CD4-positive, CD25-positive, alpha-beta regulatory T cell (primary cell): ENCODE measurements around the gene WDR86. TPM values are rescaled to one million over a fixed set of nuclear protein-coding genes. Genes with fewer than 3 reads are reported as not detected.

ENCODE experiments used
- ATAC-seq, 2 donors: fragments of 150-1000 bp; cut with Tn5 transposase; one replicate each; pipeline ENCODE4 v1.10.0; 2021; ENCODE audit warnings: low read depth in 2 of 2, moderate number of reproducible peaks in 2 of 2, moderate library complexity in 1 of 2
- DNase-seq, 3 donors: peaks; one replicate each; pipeline versions ENCODE4 v3.0.0 to v3.0.0-alpha.2; 2012 to 2022; ENCODE audit warnings: mixed read lengths in 1 of 3
- H3K27ac ChIP-seq: one replicate; pipeline ENCODE4 v1.7.0; 2013; ENCODE audit warnings: mild to moderate bottlenecking, low read length; ENCODE audit not compliant: insufficient read depth, poor library complexity, severe bottlenecking
- H3K27me3 ChIP-seq: one replicate; pipeline ENCODE4 v1.7.0; 2013; ENCODE audit warnings: low read length; ENCODE audit not compliant: control insufficient read depth, insufficient read depth
- H3K36me3 ChIP-seq: one replicate; pipeline ENCODE4 v1.7.0; 2013; ENCODE audit warnings: mild to moderate bottlenecking, low read length, moderate library complexity; ENCODE audit not compliant: control insufficient read depth, insufficient read depth
- H3K4me1 ChIP-seq: 2 replicates; pipeline ENCODE4 v1.7.0; 2013; ENCODE audit warnings: mild to moderate bottlenecking, low read length; ENCODE audit not compliant: insufficient read depth, control insufficient read depth, poor library complexity, severe bottlenecking
- H3K4me3 ChIP-seq: one replicate; pipeline ENCODE4 v1.7.0; 2013; ENCODE audit warnings: low read depth, mild to moderate bottlenecking, low read length, moderate library complexity
- H3K9me3 ChIP-seq, 2 experiments: 1 replicate in 1 of 2; 2 replicates in 1 of 2; pipeline ENCODE4 v1.7.0; 2013; ENCODE audit warnings: low read length in 2 of 2, mild to moderate bottlenecking in 1 of 2, moderate library complexity in 1 of 2; ENCODE audit not compliant: control insufficient read depth in 2 of 2
- H3K27ac Mint-ChIP-seq, 3 donors: one replicate each; pipeline ENCODE4 v1.8.0; 2020 to 2022; ENCODE audit warnings: mild to moderate bottlenecking in 3 of 3, mixed read lengths in 3 of 3, moderate library complexity in 2 of 3
- H3K27me3 Mint-ChIP-seq: one replicate; pipeline ENCODE4 v1.8.0; 2022; ENCODE audit warnings: mild to moderate bottlenecking, mixed read lengths
- H3K36me3 Mint-ChIP-seq: one replicate; pipeline ENCODE4 v1.8.0; 2020; ENCODE audit warnings: mixed read lengths
- H3K4me1 Mint-ChIP-seq, 4 donors: one replicate each; pipeline ENCODE4 v1.8.0; 2020 to 2022; ENCODE audit warnings: mixed read lengths in 4 of 4, mild to moderate bottlenecking in 1 of 4
- H3K4me3 Mint-ChIP-seq, 4 donors: one replicate each; pipeline ENCODE4 v1.8.0; 2020 to 2022; ENCODE audit warnings: mild to moderate bottlenecking in 4 of 4, mixed read lengths in 4 of 4, moderate library complexity in 3 of 4
- H3K9me3 Mint-ChIP-seq, 7 donors: one replicate each; pipeline ENCODE4 v1.8.0; 2020 to 2022; ENCODE audit warnings: mixed read lengths in 7 of 7, mild to moderate bottlenecking in 3 of 7, moderate library complexity in 2 of 7
- polyA plus RNA-seq, 4 donors: library from polyadenylated mRNA; unstranded; fragments of 300-500 nt; fragmentation: Illumina TruSeq; gene quantifications; one replicate each; pipeline ENCODE4 v1.2.3, GENCODE V29; 2021
- total RNA-seq: library from RNA; stranded (reverse); gene quantifications from one replicate; pipeline ENCODE4 v1.2.3, GENCODE V29; 2022

Gene WDR86
- total and polyA plus RNA-seq, 5 donors from 2014 or later = 0.15 to 4.8 (median 0.51) TPM; not detected in 1

DNA sequence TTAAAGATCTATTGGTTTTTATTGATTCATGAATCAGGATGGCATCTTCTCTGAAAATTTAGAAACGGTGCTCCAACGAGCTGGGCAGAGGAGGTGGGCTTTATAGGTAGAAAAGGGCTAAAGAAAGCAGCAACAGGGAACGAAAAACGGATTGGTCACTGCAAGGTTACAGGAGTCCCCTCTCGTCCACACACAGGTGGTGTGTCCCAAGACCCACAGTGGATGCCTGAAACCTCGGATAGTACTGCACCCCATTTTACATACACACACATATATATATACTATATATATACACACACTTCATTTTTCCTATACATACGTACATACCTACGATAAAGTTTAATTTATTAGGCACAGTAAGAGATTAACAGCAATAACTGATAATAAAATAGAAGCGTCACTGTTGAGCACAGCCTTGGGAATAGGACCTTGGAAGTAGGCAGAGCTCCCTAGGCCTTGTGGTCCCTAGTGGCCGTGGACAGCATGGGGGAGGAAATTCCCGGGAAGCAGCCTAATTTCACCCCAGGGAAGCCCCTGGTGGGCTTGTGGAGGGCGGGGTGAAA lies 69.0 kb downstream of the WDR86 start:
- Histone ChIP-seq H3K9me3 (no peaks in the 10 kb centered on the region), H3K4me1 (peaks cover 27% of the 10 kb centered on the region), H3K36me3 (peaks cover 11% of the 10 kb centered on the region), H3K4me3 (no peak overlapping the region), H3K27me3 (no peaks in the 10 kb centered on the region), H3K27ac (peak overlapping the region; percentile 91)
- H3K27ac Mint-ChIP-seq = peak overlapping the region; percentile 57 to 74 (median 66)
- ATAC-seq (no peak), DNase-seq (no peak)
- peaks cover 0 to 8% (median 0%) of the 10 kb centered on the region in 7 donors for H3K9me3 Mint-ChIP-seq
- H3K4me3 Mint-ChIP-seq = peak overlapping the region; percentile 88 to 98 (median 92)
- H3K27me3 Mint-ChIP-seq = peaks cover 11% of the 10 kb centered on the region
- peaks cover 4% of the 10 kb centered on the region for H3K36me3 Mint-ChIP-seq
- H3K4me1 Mint-ChIP-seq = peaks cover 12 to 33% (median 27%) of the 10 kb centered on the region in 4 donors

DNA sequence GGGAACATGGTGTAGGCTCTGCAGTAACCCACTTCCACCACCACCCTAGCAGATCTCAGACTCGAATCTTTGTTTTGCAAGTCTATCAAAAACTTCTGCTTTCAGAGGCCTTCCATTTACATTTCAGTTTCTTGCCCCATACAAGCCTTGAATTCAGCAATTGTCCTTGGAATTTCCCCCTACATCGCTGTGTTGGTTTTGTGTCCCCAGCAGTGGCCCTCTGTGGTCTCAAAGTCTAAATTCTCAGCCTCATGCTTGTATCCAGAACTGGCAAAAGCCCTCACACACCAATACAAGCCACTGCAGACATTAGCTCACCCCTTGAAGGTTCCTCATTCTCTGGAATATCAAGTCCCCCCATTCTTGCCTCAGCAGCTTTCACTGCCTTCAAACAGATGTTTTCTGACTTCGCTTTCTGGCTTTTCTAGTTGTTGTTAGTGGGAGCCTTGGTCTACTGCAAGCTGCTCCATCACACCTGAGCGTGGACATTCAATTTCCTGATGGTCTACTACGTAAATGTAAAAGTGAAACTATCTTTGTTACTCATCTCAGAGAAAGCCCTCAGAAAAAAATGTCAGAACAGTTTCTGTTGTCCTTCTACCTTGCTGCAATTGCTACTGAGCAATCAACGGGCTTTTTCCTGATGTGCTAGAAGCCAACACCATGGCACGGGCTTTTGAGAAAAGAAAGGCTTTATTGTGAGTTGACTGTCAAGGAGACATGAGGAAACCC lies 70.0 kb downstream of the WDR86 start:
- Mint-ChIP-seq H3K27ac (peak overlapping the region; percentile 66 to 100 (median 94)), H3K4me3 (peak overlapping the region; percentile 88 to 98 (median 92)), H3K36me3 (no peaks in the 10 kb centered on the region), H3K4me1 (peaks cover 9 to 33% (median 24%) of the 10 kb centered on the region in 4 donors), H3K9me3 (peaks cover 0 to 8% (median 0%) of the 10 kb centered on the region in 7 donors), H3K27me3 (peaks cover 21% of the 10 kb centered on the region)
- ATAC-seq (peak; percentile 12 to 27), DNase-seq (peak in 2 of 3 donors; percentile 38 to 74)
- H3K27ac ChIP-seq = peak overlapping the region; percentile 53
- H3K9me3 ChIP-seq = no peaks in the 10 kb centered on the region
- H3K27me3 ChIP-seq = no peaks in the 10 kb centered on the region
- H3K36me3 ChIP-seq = peaks cover 4% of the 10 kb centered on the region
- H3K4me1 ChIP-seq = peaks cover 27% of the 10 kb centered on the region
- peak overlapping the region; percentile 52 for H3K4me3 ChIP-seq

DNA sequence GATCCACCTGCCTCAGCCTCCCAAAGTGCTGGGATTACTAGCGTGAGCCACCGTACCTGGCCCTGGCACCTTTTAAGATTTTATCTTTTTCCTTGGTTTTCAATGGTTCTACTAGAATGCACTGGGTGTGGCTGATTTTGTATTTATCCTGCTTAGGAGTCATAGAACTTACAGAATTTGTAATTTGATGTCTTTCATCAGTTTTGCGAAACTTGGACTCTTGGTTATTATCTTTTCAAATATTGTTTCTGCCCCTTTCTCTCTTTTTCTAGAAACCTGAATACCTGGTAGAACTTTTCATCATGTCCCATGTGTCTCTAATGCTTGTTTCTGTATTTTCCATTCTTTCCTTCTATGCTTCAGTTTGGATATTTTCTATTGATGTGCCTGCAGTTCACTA lies 71.0 kb downstream of the WDR86 start:
- H3K4me1 Mint-ChIP-seq = peaks cover 9 to 33% (median 24%) of the 10 kb centered on the region in 4 donors
- DNase-seq (no peak), ATAC-seq (no peak)
- H3K27me3 Mint-ChIP-seq = peaks cover 21% of the 10 kb centered on the region
- peak overlapping the region in 2 of 3 donors; percentile 15 to 42 for H3K27ac Mint-ChIP-seq
- peak overlapping the region in 2 of 4 donors; percentile 40 to 66 for H3K4me3 Mint-ChIP-seq
- H3K36me3 ChIP-seq = peaks cover 4% of the 10 kb centered on the region
- no peak overlapping the region for H3K4me3 ChIP-seq
- no peaks in the 10 kb centered on the region for H3K27me3 ChIP-seq
- no peak overlapping the region for H3K27ac ChIP-seq
- no peaks in the 10 kb centered on the region for H3K9me3 ChIP-seq
- peaks cover 0 to 8% (median 0%) of the 10 kb centered on the region in 7 donors for H3K9me3 Mint-ChIP-seq
- no peaks in the 10 kb centered on the region for H3K36me3 Mint-ChIP-seq
- peaks cover 27% of the 10 kb centered on the region for H3K4me1 ChIP-seq

DNA sequence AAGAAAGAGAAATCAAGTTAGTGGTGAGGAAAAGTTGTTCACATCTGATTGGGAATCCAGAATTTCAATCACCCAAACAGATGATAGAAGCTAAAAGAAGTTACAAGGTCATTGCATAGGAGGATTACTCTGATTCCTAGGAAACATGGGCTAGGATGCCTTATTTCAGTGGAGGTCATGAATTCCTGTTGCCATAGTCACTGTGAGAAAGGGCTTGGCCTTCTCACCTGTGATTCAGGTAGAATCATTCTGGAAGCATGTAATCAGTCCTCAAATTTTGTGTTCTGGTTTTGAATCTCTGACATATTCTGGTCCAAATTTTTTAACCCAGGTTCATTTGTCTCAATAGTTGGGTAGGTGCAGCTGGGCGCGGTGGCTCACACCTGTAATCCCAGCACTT lies 72.5 kb downstream of the WDR86 start:
- Mint-ChIP-seq H3K27ac (no peak overlapping the region), H3K9me3 (peaks cover 0 to 8% (median 0%) of the 10 kb centered on the region in 7 donors), H3K27me3 (peaks cover 28% of the 10 kb centered on the region), H3K4me1 (peaks cover 9 to 24% (median 17%) of the 10 kb centered on the region in 4 donors), H3K36me3 (no peaks in the 10 kb centered on the region), H3K4me3 (peak overlapping the region in 2 of 4 donors; percentile 17 to 30)
- H3K36me3 ChIP-seq = no peaks in the 10 kb centered on the region
- no peak for ATAC-seq
- no peak overlapping the region for H3K4me3 ChIP-seq
- H3K27ac ChIP-seq = no peak overlapping the region
- no peak for DNase-seq
- H3K4me1 ChIP-seq = peaks cover 17% of the 10 kb centered on the region
- H3K9me3 ChIP-seq = no peaks in the 10 kb centered on the region
- no peaks in the 10 kb centered on the region for H3K27me3 ChIP-seq

- Histone ChIP-seq H3K36me3 (no peaks in the 10 kb centered on the region), H3K27me3 (no peaks in the 10 kb centered on the region), H3K9me3 (no peaks in the 10 kb centered on the region), H3K4me3 (no peak overlapping the region), H3K4me1 (peaks cover 15% of the 10 kb centered on the region), H3K27ac (no peak overlapping the region)
- H3K9me3 Mint-ChIP-seq = peaks cover 0 to 8% (median 0%) of the 10 kb centered on the region in 7 donors
- peak overlapping the region in 1 of 4 donors; percentile 1 for H3K4me3 Mint-ChIP-seq
- no peak overlapping the region for H3K27ac Mint-ChIP-seq
- ATAC-seq (no peak), DNase-seq (no peak)
- peaks cover 9 to 20% (median 14%) of the 10 kb centered on the region in 4 donors for H3K4me1 Mint-ChIP-seq
- peaks cover 28% of the 10 kb centered on the region for H3K27me3 Mint-ChIP-seq
- no peaks in the 10 kb centered on the region for H3K36me3 Mint-ChIP-seq
Observed at GRCh38 chr7:151336027-151336708, 73.7 kb downstream of the WDR86 start.

- Mint-ChIP-seq H3K4me1 (peaks cover under 1 to 6% (median under 1%) of the 10 kb centered on the region in 4 donors), H3K27ac (peak overlapping the region in 1 of 3 donors; percentile 50), H3K27me3 (peaks cover 35% of the 10 kb centered on the region), H3K4me3 (no peak overlapping the region), H3K9me3 (peaks cover 0 to 5% (median 0%) of the 10 kb centered on the region in 7 donors), H3K36me3 (no peaks in the 10 kb centered on the region)
- Histone ChIP-seq H3K36me3 (no peaks in the 10 kb centered on the region), H3K9me3 (no peaks in the 10 kb centered on the region), H3K4me3 (no peak overlapping the region), H3K27ac (no peak overlapping the region), H3K4me1 (peaks cover under 1% of the 10 kb centered on the region), H3K27me3 (peaks cover 3% of the 10 kb centered on the region)
- no peak for ATAC-seq
- DNase-seq = no peak
Observed at GRCh38 chr7:151334628-151335027, 75.2 kb downstream of the WDR86 start.
